Measurements from ENCODE around the gene RILPL2.
"Not testable (repeated sequence)": the region's sequence is repeated elsewhere in the genome, so short reads cannot be mapped to it uniquely, and the experiment has no call there.

Gene RILPL2

DNA sequence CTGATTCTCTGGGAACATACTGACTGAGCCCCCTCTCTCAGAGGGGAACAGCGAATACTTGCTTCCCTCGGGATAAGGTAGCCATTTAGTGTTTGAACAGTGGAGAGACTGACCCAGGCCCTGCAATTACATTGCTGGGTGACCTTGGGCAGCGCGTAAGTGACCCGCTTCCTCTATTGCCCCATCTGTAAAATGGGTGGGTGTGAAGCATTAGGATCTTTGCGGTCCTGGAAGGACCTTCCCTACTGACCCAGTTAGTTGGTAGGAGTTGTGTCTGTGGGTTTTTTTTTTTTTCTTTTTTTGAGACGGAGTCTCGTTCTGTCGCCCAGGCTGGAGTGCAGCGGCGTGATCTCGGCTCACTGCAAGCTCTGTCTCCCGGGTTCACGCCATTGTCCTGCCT is 53.8 kb downstream of the RILPL2 start:
- no peak for DNase-seq (ENCODE audit: low spot score)

DNA sequence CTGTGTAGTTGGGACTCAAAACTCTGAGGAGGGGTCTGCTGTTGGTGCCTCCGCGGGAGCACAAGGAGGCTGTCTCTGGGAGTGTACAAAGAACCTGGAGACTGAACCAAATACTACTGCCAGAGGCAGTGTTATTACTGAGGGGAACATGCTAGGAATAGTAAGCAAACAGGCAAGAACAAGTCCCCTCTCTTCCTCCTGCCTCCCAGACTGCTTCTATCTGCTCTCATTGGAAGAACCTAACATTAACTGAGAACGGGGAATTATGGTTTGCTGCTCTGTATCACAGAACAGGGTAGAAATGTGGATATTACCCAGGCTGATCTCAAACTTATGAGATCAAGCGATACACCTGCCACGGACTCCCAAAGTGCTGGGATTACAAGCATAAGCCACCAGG is 57.1 kb downstream of the RILPL2 start:
- no peak for DNase-seq (ENCODE audit: low spot score)

DNA sequence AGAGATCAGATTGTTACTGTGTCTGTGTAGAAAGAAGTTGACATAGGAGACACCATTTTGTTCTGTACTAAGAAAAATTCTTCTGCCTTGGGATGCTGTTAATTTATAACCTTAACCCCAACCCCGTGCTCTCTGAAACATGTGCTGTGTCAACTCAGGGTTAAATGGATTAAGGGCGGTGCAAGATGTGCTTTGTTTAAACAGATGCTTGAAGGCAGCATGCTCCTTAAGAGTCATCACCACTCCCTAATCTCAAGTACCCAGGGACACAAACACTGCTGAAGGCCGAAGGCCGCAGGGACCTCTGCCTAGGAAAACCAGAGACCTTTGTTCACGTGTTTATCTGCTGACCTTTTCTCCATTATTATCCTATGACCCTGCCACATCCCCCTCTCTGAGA is 64.1 kb downstream of the RILPL2 start:
- not testable (repeated sequence) for DNase-seq (ENCODE audit: low spot score)

DNA sequence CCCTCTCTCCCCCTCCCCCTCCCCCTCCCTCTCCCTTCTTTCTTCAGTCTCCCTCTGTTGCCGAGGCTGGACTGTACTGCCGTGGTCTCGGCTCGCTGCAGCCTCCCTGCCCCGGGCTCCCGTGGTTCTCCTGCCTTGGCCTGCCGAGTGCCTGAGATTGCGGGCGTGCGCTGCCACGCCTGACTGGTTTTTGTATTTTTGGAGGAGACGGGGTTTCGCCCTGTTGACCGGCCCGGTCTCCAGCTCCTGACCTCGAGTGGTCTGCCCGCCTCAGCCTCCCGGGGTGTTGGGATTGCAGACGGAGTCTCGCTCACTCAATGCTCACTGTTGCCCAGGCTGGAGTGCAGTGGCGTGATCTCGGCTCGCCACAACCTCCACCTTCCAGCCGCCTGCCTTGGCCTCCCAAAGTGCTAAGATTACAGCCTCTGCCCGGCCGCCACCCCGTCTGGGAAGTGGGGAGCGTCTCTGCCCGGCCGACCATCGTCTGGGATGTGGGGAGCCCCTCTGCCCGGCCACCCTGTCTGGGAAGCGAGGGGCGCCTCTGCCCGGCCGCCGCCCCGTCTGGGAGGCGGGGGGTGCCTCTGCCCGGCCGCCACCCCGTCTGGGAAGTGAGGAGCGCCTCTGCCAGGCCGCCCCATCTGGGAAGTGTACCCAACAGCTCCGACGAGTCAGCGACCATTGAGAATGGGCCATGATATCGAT is 64.7 kb downstream of the RILPL2 start:
- not testable (repeated sequence) for DNase-seq (ENCODE audit: low spot score)

- no peak for DNase-seq (ENCODE audit: low spot score)
Measured at GRCh38 chr12:123369229-123369628, 67.3 kb downstream of the RILPL2 start.

DNA sequence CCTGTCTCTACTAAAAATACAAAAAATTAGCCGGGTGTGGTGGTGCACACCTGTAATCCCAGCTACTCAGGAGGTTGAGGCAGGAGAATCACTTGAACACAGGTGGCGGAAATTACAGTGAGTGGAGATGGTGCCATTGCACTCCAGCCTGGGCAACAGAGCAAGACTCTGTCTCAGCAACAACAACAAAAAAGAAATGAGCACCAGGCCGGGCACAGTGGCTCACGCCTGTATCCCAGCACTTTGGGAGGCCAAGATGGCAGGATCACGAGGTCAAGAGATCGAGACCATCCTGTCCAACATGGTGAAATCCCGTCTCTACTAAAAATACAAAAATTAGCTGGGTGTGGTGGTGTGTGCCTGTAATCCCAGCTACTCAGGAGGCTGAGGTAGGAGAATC is 68.1 kb downstream of the RILPL2 start:
- not testable (repeated sequence) for DNase-seq (ENCODE audit: low spot score)

DNA sequence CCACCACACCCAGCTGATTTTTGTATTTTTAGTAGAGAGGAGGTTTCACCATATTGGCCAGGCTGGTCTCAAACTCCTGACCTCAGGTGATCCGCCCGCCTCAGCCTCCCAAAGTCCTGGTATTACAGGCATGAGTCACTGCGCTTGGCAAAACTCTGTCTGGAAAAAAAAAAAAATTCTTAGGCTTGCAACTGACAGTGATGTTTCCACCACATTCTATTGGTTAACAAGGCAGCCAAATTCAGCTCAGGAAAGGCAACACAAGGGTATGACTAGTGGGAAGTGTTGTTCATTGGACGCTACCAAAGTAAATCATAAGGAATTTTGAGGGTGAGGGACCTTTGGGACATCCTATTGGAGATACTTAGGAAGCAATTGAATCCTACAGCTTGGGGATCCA is 69.0 kb downstream of the RILPL2 start:
- no peak for DNase-seq (ENCODE audit: low spot score)

Data from CD4-positive, alpha-beta T cell treated with Interleukin-2 at 100 ng/mL for 4 hours (primary cell).